Skin epidermis (tissue), 12 donors: ENCODE measurements around the gene MT1M.
A peak's percentile ranks its signal among the peaks of the same experiment; 100 is the strongest.

ENCODE experiments used
- H3K27ac ChIP-seq, 21 experiments: fragments of 200-600 bp; sonication (generic) in 11 of 21; one replicate each; pipeline ENCODE4 v1.5.0; 2020; ENCODE audit warnings: mild to moderate bottlenecking in 3 of 21, inconsistent platforms in 2 of 21, moderate library complexity in 2 of 21
- H3K4me3 ChIP-seq, 7 experiments: fragments of 200-600 bp; sonication (generic) in 2 of 7; one replicate each; pipeline ENCODE4 v1.5.0; 2020; ENCODE audit warnings: inconsistent platforms in 2 of 7, mild to moderate bottlenecking in 2 of 7, moderate library complexity in 1 of 7

Gene MT1M

DNA sequence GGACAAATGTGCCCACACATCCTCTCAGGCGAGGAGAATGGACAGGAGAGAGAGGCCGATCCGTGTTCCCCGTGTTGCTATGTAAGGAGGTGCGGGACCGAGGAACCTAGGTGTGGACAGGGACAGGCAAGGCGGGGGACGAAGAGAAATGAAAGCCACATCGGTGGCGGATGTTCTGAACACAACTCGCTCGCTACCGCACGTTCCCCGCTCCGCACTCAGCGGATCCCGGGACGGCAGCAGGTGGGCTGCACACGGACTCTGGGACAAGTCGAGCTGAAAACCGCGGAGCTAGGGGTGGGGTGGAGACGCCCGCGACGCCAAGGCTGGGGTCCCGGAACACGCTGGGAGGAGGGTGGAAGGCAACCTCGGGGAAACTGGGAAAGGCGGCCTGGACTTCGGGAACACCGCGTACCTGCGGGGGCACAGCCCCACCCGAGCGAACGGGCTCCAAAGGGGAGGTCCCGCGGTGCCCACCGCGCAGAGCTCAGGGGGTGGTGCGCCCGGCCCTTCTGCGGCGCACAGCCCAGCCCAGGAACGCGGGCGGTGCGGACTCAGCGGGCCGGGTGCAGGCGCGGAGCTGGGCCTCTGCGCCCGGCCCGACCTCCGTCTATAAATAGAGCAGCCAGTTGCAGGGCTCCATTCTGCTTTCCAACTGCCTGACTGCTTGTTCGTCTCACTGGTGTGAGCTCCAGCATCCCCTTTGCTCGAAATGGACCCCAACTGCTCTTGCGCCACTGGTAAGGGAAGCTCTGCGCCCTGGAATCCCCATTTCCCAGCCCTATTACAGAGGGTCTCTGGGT lies 7.1 kb upstream of the MT1M start, which contains the start of gene MT1E:
Gene MT1E (plus strand): TSS at position 642 of the 803 bp plus-strand sequence. CDS start 71 bp downstream, at position 713.
- Histone ChIP-seq H3K27ac (peak within 1 kb of the TSS; percentile 62 to 96 (median 85)), H3K4me3 (peak within 1 kb of the TSS; percentile 30 to 65 (median 52))

DNA sequence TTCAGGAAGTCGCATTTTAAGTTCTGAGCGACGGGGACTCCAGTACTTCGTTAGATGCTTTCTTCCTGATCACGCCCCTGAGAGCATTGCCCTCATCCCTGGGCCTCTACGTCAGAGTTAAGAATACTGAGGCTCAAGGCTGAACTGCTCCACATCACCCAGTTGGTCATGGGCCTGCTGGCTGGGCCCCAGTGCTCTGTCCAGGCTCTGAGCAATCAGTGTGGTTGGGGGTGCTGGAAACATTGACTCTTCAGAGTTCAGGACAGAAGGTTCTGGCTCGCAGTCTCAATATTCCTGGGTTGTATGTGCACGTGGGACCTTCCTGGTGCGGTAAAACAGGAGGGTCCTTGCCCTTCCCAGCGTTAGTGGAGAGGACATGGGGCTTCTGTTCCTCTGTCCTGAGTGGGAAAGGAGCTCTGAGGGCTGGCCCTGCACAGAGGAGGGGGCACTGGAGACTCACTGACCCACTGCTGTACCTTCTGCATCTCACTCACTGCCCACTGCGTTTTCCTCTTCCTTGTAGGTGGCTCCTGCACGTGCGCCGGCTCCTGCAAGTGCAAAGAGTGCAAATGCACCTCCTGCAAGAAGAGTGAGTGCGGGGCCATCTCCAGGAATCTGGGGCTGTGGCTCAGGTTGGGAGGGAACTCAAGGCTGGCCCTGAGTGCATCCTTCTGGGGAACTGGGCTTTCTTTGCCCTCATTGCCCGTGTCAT lies 6.4 kb upstream of the MT1M start:
- Histone ChIP-seq H3K4me3 (peak overlapping the region; percentile 30 to 65 (median 52)), H3K27ac (peak overlapping the region; percentile 62 to 96 (median 85))

DNA sequence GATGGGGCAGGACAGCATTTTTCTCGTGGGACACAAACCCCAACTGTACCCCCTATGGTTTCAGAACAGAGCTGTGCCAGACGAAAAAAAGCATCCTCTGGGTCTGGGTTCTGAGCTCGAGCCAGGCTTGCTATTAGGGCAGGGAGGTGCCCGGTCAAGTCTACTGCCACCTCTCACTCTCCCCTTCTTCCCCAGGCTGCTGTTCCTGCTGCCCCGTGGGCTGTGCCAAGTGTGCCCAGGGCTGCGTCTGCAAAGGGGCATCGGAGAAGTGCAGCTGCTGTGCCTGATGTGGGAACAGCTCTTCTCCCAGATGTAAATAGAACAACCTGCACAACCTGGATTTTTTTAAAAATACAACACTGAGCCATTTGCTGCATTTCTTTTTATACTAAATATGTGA lies 5.8 kb upstream of the MT1M start:
- Histone ChIP-seq H3K4me3 (peak overlapping the region; percentile 30 to 65 (median 52)), H3K27ac (peak overlapping the region in 17 of 21 experiments; percentile 79 to 96 (median 88))

DNA sequence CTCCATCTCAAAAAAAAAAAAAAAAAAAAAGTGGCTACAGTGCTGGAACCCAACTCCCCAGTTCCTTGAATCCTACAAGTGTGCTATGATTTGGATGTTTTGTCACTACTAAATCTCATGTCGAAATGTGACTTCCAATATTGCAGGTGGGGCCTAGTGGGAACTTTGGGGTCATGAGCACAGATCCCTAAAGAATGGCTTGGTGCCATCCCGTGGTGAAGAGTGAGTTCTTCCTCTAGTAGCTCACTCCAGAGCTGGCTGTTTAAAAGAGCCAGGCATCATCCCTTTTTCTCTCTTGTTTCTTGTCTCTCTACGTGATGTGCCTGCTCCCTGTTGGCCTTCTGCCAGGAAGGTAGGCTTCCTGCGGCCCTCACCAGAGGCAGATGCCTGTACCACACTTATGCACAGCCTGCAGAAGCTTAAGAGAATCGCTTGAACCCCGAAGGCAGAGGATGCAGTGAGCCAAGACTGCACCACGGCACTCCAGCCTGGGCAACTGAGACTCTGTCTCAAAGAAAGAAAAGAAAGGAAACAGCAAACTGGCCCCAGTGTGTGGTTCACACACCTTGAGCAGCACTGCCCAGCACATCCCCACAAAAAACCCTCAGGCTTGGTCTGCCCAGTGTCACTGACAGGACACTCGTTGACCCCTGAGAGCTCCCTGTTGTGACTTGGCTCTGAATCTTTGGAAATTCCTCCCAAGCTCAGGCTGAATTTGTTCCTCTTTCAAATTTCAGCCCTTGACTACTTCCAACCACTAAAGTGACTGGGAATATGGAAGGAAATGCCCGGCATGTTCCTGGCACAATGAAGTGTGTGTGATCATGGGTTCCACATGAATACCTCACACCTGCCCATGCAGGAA lies 3.7 kb upstream of the MT1M start:
- Histone ChIP-seq H3K4me3 (no peak overlapping the region), H3K27ac (peak overlapping the region in 4 of 21 experiments; percentile 3 to 41 (median 40))

DNA sequence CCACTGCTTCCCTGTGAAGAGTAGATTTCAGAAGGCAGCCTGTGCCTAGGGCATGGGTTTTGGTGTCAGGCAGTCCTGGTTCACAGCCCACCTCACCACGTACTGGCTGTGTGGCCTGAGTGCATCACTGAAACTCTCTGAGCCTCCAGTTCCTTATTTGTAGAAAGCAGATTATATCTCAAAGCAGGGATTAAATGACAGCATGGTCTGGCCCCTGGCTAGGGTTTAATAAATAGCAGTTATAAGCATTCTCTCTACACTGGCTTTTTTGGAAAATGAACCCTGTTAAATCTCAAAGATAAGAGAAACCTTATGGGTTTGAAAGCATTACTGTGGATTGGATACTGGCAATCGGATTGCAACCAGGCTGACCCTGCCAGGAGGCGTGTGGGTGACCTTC lies 2.9 kb upstream of the MT1M start:
- peak overlapping the region in 2 of 21 experiments; percentile 40 for H3K27ac ChIP-seq
- no peak overlapping the region for H3K4me3 ChIP-seq

DNA sequence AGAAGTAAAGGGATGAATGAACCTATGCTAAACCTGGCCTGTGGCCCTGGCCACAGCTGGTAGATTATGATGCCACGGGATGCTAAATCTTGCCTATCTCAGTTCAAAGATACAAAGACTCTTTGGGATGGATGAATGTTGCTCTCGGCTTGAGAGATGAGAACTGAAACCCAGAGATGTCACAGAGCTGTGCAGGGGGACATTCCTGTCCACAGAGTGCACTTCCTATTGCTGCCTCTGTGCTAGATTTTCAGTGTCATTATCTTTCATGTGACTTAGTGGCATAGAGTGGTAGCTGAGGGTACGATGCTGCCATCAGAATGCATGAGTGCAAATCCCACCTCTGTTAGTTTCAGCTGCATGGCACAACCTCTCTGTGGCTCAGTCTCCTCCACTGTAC lies 2.3 kb upstream of the MT1M start:
- Histone ChIP-seq H3K27ac (no peak overlapping the region), H3K4me3 (no peak overlapping the region)

DNA sequence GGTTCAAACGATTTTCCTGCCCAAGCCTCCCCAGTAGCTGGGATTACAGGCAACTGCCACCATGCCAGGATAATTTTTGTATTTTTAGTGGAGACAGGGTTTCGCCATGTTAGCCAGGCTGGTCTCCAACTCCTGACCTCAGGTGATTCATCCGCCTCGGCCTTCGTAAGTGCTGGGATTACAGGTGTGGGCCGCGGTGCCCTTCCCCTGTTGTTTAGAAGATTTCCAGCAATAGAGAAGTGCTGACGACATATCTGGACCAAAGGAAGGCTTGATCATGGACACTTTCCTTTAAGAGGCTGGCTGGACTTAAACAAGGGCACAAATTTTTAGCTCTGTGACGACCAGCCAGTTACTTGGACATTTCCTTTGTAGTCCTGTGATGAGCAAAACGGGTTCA lies 1.3 kb upstream of the MT1M start:
- Histone ChIP-seq H3K4me3 (no peak overlapping the region), H3K27ac (peak overlapping the region in 9 of 21 experiments; percentile 31 to 90 (median 66))

DNA sequence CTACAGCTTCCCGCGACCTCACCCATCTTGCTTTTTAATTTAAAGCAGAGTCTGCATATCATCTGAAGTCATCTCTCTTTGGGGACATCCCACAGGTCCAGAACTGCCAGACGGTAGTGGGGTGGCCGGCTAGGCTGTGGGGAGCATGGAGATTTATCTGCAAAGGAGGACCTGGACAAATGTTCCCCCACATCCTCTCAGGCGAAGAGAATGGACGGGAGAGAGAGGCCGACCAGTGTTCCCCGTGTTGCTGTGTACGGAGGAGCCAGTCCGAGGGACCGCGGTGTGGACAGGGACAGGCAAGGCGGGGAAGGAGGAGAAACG lies 665 bp upstream of the MT1M start:
- peak overlapping the region in 19 of 21 experiments; percentile 22 to 90 (median 57) for H3K27ac ChIP-seq
- peak overlapping the region; percentile 19 to 47 (median 32) for H3K4me3 ChIP-seq

DNA sequence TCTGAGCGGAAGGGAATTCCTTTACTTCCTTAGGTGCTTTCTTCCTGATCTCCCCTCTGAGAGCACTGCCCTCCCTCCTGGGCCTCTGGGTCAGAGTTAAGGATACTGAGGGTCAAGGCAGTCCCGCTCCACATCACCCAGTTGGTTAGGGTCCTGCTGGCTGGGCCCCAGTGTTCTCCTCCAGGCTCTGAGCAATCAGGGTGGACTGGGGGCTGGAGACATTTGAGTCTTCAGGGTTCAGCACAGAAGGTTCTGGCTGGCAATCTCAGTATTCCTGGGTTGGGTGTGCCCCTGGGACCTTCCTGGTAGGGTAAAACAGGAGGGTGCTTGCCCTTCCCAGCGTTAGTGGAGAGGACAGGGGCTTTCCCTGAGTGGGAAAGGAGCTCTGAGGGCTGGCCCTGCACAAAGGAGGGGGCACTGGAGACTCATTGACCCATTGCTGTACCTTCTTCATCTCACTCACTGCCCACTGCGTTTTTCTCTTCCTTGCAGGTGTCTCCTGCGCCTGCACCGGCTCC lies 448 bp downstream of the MT1M start:
- peak overlapping the region; percentile 19 to 47 (median 32) for H3K4me3 ChIP-seq
- H3K27ac ChIP-seq: peak overlapping the region in 16 of 21 experiments; percentile 31 to 90 (median 60)

DNA sequence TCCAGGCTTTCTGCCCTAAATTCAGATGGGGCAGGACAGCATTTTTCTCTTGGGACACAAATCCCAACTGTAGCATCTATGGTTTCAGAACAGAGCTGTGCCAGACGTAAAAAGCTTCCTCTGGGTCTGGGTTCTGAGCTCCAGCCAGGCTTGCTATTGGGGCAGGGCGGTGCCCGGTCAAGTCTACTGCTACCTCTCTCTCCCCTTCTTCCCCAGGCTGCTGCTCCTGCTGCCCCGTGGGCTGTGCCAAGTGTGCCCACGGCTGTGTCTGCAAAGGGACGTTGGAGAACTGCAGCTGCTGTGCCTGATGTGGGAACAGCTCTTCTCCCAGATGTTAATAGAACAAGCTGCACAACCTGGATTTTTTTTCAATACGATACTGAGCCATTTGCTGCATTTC lies 1.1 kb downstream of the MT1M start:
- Histone ChIP-seq H3K27ac (peak overlapping the region in 8 of 21 experiments; percentile 11 to 90 (median 70)), H3K4me3 (peak overlapping the region in 2 of 7 experiments; percentile 6 to 47)

DNA sequence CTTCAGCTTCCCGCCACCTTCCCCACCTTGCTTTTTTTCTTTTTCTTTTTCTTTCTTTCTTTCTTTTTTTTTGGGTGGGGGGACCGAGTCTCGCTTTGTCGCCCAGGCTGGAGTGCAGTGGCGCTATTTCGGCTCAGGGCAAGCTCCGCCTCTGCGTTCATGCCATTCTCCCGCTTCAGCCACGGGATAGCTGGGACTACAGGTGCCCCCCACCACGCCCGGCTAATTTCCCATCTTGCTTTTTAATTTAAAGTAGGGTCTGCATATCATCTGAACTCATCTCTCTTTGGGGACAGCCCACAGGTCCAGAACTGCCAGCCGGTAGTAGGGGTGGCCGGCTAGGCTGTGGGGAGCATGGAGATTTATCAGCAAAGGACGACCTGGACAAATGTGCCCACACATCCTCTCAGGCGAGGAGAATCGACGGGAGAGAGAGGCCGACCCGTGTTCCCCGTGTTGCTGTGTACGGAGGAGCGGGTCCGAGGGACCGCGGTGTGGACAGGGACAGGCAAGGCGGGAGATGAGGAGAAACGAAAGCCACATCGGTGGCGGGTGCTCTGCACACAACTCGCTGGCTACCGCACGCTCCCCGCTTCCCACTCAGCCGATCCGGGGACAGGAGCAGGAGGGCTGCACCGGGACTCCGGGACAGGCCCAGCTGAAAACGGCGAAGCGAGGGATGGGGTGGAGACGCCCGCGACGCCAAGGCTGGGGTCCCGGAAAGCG lies 2.4 kb downstream of the MT1M start:
- H3K4me3 ChIP-seq: no peak overlapping the region
- no peak overlapping the region for H3K27ac ChIP-seq

DNA sequence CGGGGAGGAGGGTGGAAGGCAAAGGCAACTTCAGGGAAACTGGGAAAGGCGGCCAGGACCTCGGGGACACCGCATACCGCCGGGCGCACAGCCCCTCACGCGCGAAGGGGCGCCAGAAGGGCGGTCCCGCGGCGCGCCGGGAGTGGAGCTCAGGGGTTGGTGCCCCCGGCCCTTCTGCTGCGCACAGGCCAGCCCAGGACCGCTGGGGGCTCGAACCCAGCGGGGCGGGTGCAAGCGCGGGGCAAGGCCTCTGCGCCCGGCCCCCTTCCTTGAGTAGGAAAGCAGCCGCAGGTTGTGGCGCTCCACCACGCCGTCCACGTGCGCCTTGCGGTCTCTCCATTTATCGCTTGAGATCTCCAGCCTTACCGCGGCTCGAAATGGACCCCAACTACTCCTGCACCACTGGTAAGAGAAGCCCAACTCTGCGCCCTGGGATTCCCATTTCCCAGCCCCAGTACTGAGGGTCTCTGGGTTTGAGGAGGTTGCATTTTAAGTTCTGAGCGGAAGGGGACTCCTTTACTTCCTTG lies 3.0 kb downstream of the MT1M start:
- Histone ChIP-seq H3K4me3 (no peak overlapping the region), H3K27ac (no peak overlapping the region)

DNA sequence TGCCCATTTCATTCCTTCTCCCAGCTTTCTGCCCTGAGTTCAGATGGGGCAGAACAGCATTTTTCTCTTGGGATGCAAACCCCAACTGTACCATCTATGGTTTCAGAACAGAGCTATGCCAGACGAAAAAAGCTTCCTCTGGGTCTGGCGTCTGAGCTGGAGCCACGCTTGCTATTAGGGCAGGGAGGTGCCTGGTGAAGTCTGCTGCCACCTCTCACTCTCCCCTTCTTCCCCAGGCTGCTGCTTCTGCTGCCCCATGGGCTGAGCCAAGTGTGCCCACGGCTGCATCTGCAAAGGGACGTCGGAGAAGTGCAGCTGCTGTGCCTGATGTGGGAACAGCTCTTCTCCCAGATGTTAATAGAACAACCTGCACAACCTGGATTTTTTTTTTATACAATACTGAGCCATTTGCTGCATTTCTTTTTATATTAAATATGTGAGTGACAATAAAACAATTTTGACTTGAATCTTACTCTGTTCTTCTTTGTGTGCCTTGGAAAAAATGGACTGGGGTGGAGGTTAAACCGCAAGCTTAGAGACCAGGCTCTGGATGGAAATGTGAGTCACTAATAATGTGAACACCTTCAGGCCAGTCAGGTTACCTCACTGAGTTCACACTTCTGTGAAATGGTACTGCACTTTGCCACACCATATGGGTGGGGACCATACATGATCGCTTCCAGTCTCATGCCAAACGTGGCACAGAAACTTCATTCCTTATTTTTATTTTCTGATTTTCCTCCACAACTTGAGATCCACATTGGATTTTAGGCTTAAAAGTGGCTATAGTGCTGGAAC lies 4.4 kb downstream of the MT1M start:
- Histone ChIP-seq H3K27ac (no peak overlapping the region), H3K4me3 (no peak overlapping the region)

DNA sequence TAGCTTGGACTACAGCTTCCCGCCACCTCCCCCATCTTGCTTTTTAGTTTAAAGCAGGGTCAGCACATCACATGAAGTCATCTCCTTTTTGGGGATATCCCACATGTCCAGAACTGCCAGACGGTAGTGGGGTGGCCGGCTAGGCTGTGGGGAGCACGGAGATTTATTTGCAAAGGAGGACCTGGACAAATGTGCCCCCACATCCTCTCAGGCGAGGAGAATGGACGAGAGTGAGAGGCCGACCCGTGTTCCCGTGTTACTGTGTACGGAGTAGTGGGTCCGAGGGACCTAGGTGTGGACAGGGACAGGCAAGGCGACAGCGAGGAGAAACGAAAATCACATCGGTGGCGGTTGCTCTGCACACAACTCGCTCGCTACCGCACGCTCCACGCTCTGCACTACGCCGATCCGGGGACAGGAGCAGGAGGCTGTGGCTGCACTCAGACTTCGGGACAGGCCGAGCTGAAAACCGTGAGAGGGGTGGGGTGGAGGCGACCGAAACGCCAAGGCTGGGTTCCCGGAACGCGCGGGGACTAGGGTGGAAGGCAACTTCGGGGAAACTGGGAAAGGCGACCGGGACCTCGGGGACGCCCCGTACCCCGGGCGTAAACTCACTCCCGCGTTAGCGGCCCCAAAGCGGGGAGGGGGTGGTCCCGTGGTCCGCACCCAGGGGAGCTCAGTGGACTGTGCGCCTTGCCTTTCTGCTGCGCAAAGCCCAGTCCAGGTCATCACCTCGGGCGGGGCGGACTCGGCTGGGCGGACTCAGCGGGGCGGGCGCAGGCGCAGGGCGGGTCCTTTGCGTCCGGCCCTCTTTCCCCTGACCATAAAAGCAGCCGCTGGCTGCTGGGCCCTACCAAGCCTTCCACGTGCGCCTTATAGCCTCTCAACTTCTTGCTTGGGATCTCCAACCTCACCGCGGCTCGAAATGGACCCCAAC lies 5.6 kb downstream of the MT1M start, which contains the start of gene MT1A:
Gene MT1A (plus strand): TSS at position 853 of the 937 bp plus-strand sequence. CDS start 73 bp downstream, at position 926.
- peak within 1 kb of the TSS; percentile 5 to 33 (median 19) for H3K4me3 ChIP-seq
- H3K27ac ChIP-seq: peak within 1 kb of the TSS in 8 of 21 experiments; percentile 4 to 63 (median 42)

DNA sequence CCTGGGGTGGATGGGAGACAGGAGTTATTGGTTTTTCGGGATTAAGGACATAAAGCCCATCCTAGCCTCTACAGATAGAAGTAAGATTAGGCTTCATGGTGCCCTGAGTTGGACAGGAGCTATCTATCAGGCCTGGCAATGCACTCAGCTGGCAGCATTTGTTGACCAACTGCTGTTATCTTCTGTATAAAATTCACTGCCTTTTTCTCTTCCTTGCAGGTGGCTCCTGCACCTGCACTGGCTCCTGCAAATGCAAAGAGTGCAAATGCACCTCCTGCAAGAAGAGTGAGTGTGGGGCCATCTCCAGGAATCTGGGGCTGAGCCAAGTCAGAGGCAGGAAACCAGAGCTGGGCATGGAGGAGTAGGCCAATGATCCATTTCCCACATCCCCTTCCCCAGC lies 6.6 kb downstream of the MT1M start:
- Histone ChIP-seq H3K4me3 (no peak overlapping the region), H3K27ac (peak overlapping the region in 1 of 21 experiments; percentile 26)

DNA sequence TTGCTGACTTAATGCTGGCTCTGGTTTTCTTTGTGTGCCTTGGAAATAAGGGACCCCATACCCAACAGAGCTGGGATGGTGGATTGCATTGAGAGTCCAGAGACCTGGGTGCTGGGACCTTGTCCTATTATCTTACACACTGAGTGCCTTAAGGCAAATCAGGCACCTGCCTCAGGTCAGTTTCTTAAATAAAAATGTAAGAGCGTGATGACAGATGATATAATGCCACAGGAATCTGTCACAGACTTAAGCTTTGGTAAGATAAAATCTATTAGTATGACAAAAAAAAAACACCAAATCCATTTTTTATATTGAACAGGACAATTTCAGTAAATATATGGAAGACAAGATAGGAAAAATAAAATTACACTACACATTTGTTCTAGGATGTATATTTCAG lies 7.6 kb downstream of the MT1M start:
- no peak overlapping the region for H3K27ac ChIP-seq

DNA sequence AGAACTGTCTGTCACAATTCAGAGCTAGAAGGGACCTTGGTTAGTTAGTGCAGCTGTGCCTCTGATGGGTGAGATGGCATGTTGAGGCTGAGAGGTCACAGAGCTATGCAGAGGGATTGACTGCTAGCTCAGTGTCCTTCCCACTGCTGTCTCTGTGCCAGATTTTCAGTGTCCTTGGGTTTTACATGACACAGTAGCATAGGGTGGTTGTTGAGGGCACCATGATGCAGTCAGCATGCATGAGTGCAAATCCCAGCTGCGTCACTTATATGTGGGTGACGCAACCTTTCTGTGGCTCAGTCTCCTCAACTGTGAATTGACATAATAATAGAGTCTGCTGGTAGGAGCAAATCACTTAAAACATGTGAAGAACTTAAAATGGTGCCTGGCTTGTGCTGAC lies 8.7 kb downstream of the MT1M start:
- H3K4me3 ChIP-seq: no peak overlapping the region

More for the DNA sequence above, 7.6 kb downstream of the MT1M start:
- no peak overlapping the region for H3K4me3 ChIP-seq

More for the DNA sequence above, 8.7 kb downstream of the MT1M start:
- H3K27ac ChIP-seq: no peak overlapping the region
